Kidney epithelial cell (primary cell): Measurements from ENCODE around the gene AFF3. TPM values are rescaled to one million over a fixed set of nuclear protein-coding genes. Genes with fewer than 3 reads are reported as not detected.
"Not testable (repeated sequence)": the region's sequence is repeated elsewhere in the genome, so short reads cannot be mapped to it uniquely, and the experiment has no call there.

Experiments
- DNase-seq: peaks from one replicate; pipeline ENCODE4 v3.0.0-alpha.2; 2010; ENCODE audit warnings: low read depth
- H3K27me3 ChIP-seq: 2 replicates; pipeline ENCODE4 v1.6.0; 2011; ENCODE audit warnings: low read length; ENCODE audit not compliant: control insufficient read depth, insufficient read depth
- H3K36me3 ChIP-seq: 2 replicates; pipeline ENCODE4 v1.5.1; 2011; ENCODE audit warnings: low read length; ENCODE audit not compliant: control insufficient read depth, insufficient read depth
- H3K4me3 ChIP-seq: 2 replicates; pipeline ENCODE4 v1.5.1; 2011; ENCODE audit warnings: low read depth, mild to moderate bottlenecking, control low read depth, low read length
- total RNA-seq: library from RNA; depleted of rRNA; stranded (reverse); fragments of >200 nt; gene quantifications from 2 replicates; pipeline ENCODE4 v1.2.3, GENCODE V29; 2015
- TF ChIP-seq, protein P1 (sequence below): IDR thresholded peaks from 2 replicates; pipeline ENCODE4 v1.5.1; 2011; ENCODE audit warnings: mild to moderate bottlenecking, moderate library complexity, low read length, control low read depth, inconsistent platforms; ENCODE audit not compliant: insufficient read depth, poor library complexity, severe bottlenecking

Gene AFF3
- total RNA-seq, 1 donor from 2014 or later: 13.9 TPM

DNA sequence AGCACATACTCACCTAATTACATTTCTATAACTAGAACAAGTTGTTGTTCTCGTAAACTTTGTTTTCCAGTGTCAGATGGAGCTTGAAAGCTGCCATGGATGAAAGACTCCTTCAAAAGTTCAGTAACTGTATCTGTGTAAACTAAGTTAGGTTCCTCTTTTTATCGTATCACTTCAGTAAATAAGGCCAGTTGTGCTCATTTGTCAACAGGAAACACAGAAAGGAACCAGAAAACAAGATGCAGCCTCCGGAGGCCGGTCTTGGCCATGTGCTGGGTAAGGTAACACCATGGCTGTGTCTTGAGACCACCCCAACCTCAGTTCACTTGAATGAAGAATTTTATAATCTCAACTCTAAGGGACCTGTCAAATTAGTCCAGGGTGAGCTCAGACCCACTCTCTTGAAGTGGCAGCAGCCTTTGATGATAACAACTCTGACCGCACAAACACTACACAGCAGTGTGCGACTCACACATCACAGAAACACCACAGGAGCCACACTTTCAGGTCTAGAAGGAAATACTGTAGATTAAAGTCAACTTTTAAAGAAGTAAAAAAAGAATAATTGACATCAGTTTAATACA, 213.8 kb downstream of the AFF3 start:
- Histone ChIP-seq H3K4me3 (no peak overlapping the region), H3K27me3 (no peaks in the 10 kb centered on the region), H3K36me3 (no peaks in the 10 kb centered on the region)
- no peak for DNase-seq
- TF ChIP-seq, protein P1, sequence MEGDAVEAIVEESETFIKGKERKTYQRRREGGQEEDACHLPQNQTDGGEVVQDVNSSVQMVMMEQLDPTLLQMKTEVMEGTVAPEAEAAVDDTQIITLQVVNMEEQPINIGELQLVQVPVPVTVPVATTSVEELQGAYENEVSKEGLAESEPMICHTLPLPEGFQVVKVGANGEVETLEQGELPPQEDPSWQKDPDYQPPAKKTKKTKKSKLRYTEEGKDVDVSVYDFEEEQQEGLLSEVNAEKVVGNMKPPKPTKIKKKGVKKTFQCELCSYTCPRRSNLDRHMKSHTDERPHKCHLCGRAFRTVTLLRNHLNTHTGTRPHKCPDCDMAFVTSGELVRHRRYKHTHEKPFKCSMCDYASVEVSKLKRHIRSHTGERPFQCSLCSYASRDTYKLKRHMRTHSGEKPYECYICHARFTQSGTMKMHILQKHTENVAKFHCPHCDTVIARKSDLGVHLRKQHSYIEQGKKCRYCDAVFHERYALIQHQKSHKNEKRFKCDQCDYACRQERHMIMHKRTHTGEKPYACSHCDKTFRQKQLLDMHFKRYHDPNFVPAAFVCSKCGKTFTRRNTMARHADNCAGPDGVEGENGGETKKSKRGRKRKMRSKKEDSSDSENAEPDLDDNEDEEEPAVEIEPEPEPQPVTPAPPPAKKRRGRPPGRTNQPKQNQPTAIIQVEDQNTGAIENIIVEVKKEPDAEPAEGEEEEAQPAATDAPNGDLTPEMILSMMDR: no peak

DNA sequence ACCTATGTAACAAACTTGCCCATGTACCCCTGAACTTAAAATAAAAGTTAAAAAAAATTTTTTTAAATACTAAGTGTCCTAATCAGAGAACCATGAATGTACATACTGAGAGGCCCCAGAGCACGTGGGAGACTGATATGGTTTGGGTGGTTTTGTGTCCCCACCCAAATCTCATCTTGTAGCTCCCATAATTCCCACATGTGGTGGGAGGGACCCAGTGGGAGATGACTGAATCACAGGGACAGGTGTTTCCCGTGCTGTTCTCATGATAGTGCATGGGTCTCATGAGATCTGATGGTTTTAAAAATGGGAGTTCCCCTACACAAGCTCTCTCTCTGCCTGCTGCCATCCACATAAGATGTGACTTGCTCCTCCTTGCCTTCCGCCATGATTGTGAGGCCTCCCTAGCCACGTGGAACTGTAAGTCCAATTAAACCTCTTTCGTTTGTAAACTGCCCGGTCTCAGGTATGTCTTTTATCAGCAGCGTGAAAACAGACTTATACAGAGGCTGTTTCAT, 214.6 kb downstream of the AFF3 start:
- not testable (repeated sequence) for H3K4me3 ChIP-seq, H3K27me3 ChIP-seq, DNase-seq, H3K36me3 ChIP-seq

DNA sequence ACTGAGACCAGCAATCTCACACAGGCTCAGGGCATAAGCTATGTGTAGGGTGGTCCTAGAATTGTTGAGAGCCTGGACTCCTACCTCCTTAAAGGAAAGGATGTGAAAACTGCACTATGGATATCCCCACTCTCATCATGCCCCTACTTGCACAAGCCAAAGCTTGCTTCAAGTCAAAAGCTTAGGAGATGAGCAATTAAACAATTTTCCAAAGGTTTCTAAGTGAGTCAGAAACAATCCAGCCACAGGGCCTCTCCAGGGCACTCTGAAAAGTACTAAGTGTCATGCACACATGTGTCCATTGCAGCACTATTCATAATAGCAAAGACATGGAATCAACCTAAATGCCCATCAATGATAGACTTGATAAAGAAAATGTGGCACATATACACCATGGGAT, 215.4 kb downstream of the AFF3 start:
- H3K36me3 ChIP-seq: no peaks in the 10 kb centered on the region
- no peak overlapping the region for H3K4me3 ChIP-seq
- TF ChIP-seq, protein P1: no peak
- H3K27me3 ChIP-seq: no peaks in the 10 kb centered on the region
- DNase-seq: no peak

DNA sequence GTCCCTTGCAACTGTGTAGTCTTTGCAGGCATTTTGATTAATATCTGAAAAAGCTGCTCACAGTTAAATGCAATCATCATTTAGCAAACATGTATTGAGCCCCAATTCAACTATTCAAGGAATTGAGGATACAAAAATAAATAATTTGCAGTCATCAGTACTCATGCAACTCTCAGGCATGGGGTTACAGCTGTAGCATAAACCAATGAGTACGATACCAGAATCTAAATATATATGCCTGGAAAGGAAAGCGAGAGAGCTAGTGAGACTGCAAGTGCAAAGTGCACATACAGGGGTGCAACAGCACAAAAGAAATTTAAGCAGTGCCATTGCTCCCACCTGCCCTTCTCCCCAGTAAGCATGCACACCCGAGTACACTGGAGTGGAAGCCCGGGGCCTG, 216.4 kb downstream of the AFF3 start:
- Histone ChIP-seq H3K4me3 (no peak overlapping the region), H3K27me3 (no peaks in the 10 kb centered on the region), H3K36me3 (no peaks in the 10 kb centered on the region)
- TF ChIP-seq, protein P1: no peak
- no peak for DNase-seq

DNA sequence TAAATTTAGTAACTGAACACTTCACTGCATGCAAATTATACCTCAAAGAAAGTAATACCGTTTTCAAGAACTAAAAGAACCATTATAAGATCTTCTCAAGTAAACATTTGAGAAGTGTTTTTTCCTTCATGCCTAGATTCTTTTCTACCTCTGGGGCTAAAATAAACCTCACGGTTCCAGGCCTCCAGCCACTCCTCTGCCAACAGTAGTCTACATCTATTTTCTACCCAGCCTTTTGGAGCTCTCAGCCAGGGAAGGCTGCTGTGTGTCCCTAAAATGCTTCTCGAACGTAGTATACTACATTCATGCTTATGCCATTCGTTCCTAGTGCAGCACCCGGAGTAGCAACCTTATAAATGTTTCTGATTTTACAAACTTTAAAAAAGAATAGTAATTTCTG, 219.7 kb downstream of the AFF3 start:
- no peaks in the 10 kb centered on the region for H3K27me3 ChIP-seq

DNA sequence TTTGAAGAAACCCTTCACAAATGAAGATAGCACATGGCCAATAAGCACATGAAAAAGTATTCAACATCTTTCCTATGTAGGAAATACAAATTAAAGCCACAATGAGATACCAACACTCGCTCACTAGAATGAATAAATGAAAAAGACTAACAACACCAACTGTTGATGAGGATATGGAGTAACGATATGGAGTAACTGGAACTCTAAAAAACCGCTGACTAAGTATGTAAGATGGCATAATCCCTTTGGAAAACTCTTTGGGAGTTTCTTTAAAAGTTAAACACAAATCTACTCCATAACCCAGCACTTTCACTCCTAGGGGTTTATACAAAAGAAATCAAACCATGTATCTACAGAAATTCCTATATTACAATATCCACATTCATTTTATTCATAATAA, 220.5 kb downstream of the AFF3 start:
- DNase-seq: no peak
- H3K36me3 ChIP-seq: no peaks in the 10 kb centered on the region
- TF ChIP-seq, protein P1: no peak
- H3K27me3 ChIP-seq: no peaks in the 10 kb centered on the region
- no peak overlapping the region for H3K4me3 ChIP-seq

More for the DNA sequence above, 219.7 kb downstream of the AFF3 start:
- DNase-seq: no peak
- Histone ChIP-seq H3K4me3 (no peak overlapping the region), H3K36me3 (no peaks in the 10 kb centered on the region)
- TF ChIP-seq, protein P1: no peak
